HepG2 (cell line): ENCODE data around the gene PALM. TPM values are rescaled to one million over a fixed set of nuclear protein-coding genes. Genes with fewer than 3 reads are reported as not detected.

Source experiments
- BRCA1 ChIP-seq: sonication (generic); formaldehyde crosslinking; IDR thresholded peaks from 2 replicates; pipeline ENCODE4 v1.4.0; 2020; ENCODE audit warnings: missing genetic modification reagents
- HDAC1 ChIP-seq: sonication (generic); formaldehyde crosslinking; IDR thresholded peaks from 2 replicates; pipeline ENCODE4 v1.5.1; 2020; ENCODE audit warnings: mild to moderate bottlenecking, missing genetic modification reagents
- KDM1A ChIP-seq: IDR thresholded peaks from 2 replicates; pipeline ENCODE4 v1.6.1; 2016; ENCODE audit warnings: missing compliant biosample characterization
- KLF13 ChIP-seq: sonication (generic); formaldehyde crosslinking; IDR thresholded peaks from 2 replicates; pipeline ENCODE4 v1.4.0; 2020; ENCODE audit warnings: mild to moderate bottlenecking, missing genetic modification reagents
- MAFK ChIP-seq, 2 experiments: IDR thresholded peaks in 1 of 2; conservative IDR thresholded peaks in 1 of 2; 2 replicates each; pipeline ENCODE4 v1.6.1; 2011; ENCODE audit warnings: improper control_type of control experiment in 2 of 2, low read length in 2 of 2
- NR2F1 ChIP-seq, 2 experiments: fragments of 450-650 bp in 1 of 2; formaldehyde crosslinking in 1 of 2; IDR thresholded peaks; 2 replicates each; pipeline versions ENCODE4 v1.5.0 to v1.6.1; 2016 to 2020; ENCODE audit warnings: mild to moderate bottlenecking in 1 of 2, missing compliant biosample characterization in 1 of 2, missing genetic modification reagents in 1 of 2, moderate library complexity in 1 of 2
- PAWR ChIP-seq: sonication (generic); formaldehyde crosslinking; IDR thresholded peaks from 2 replicates; pipeline ENCODE4 v1.4.0; 2020; ENCODE audit warnings: missing genetic modification reagents, mild to moderate bottlenecking, borderline replicate concordance
- PHF5A ChIP-seq: IDR thresholded peaks from one replicate; pipeline ENCODE4 v1.6.1; 2018; ENCODE audit warnings: low read depth, missing genetic modification reagents; ENCODE audit not compliant: unreplicated experiment
- TBX2 ChIP-seq: sonication (generic); formaldehyde crosslinking; IDR thresholded peaks from 2 replicates; pipeline ENCODE4 v1.5.0; 2020; ENCODE audit warnings: missing genetic modification reagents, mild to moderate bottlenecking, borderline replicate concordance
- ZFP36 ChIP-seq: fragments of 150-350 bp; IDR thresholded peaks from 2 replicates; pipeline ENCODE4 v1.6.1; 2018; ENCODE audit warnings: borderline replicate concordance, low read length, low read depth; ENCODE audit not compliant: partially characterized antibody
- ZNF282 ChIP-seq: fragments of 450-650 bp; IDR thresholded peaks from 2 replicates; pipeline ENCODE4 v1.6.1; 2018; ENCODE audit not compliant: partially characterized antibody
- ZNF562 ChIP-seq: sonication (generic); formaldehyde crosslinking; IDR thresholded peaks from 2 replicates; pipeline ENCODE4 v1.8.0; 2022; ENCODE audit warnings: missing genetic modification reagents, borderline replicate concordance
- polyA plus RNA-seq, 8 experiments: library from polyadenylated mRNA; depleted of rRNA in 3 of 8; stranded (reverse) in 7 of 8; unstranded in 1 of 8; fragments of >200 nt; fragmentation: Illumina TruSeq in 4 of 8; extraction: Trizol in 4 of 8; gene quantifications; 2 replicates each; pipeline versions ENCODE4 v1.2.1 to v1.2.3, GENCODE V29; 2011 to 2016; ENCODE audit warnings: low read depth in 4 of 8, missing spikeins in 1 of 8, mixed read lengths in 1 of 8; ENCODE audit not compliant: insufficient read depth in 1 of 8
- total RNA-seq, 5 experiments: library from RNA; depleted of rRNA; stranded (reverse); fragments of >200 nt; fragmentation: Illumina TruSeq; extraction: Trizol; gene quantifications; 2 replicates each; pipeline ENCODE4 v1.2.3, GENCODE V29; 2016; ENCODE audit warnings: low read depth in 1 of 5
- TF ChIP-seq, protein P1 (sequence below): sonication (generic); formaldehyde crosslinking; IDR thresholded peaks from 2 replicates; pipeline ENCODE4 v1.4.0; 2020; ENCODE audit warnings: missing genetic modification reagents
- TF ChIP-seq, protein P2 (sequence below): IDR thresholded peaks from 2 replicates; pipeline ENCODE4 v1.6.1; 2016
- TF ChIP-seq, protein P3 (sequence below): sonication (generic); formaldehyde crosslinking; IDR thresholded peaks from 2 replicates; pipeline ENCODE4 v1.8.0; 2022; ENCODE audit warnings: low read depth, missing genetic modification reagents
- TF ChIP-seq, protein P4 (sequence below): sonication (generic); formaldehyde crosslinking; IDR thresholded peaks from 2 replicates; pipeline ENCODE4 v1.4.0; 2020; ENCODE audit warnings: missing genetic modification reagents, low read depth, mild to moderate bottlenecking, borderline replicate concordance
- TF ChIP-seq, protein P5 (sequence below): sonication (generic); IDR thresholded peaks from 2 replicates; pipeline ENCODE4 v1.6.1; 2016; ENCODE audit warnings: low read depth, borderline replicate concordance
- TF ChIP-seq, protein P6 (sequence below): sonication (generic); formaldehyde crosslinking; IDR thresholded peaks from 2 replicates; pipeline ENCODE4 v1.9.0; 2021; ENCODE audit warnings: missing genetic modification reagents, borderline replicate concordance

PALM gene
- total and polyA plus RNA-seq, 2 of the 13 experiments (the other 11 are each of a cell fraction or from before 2014, with no cell fraction given) = 4.0 to 9.7 TPM

DNA sequence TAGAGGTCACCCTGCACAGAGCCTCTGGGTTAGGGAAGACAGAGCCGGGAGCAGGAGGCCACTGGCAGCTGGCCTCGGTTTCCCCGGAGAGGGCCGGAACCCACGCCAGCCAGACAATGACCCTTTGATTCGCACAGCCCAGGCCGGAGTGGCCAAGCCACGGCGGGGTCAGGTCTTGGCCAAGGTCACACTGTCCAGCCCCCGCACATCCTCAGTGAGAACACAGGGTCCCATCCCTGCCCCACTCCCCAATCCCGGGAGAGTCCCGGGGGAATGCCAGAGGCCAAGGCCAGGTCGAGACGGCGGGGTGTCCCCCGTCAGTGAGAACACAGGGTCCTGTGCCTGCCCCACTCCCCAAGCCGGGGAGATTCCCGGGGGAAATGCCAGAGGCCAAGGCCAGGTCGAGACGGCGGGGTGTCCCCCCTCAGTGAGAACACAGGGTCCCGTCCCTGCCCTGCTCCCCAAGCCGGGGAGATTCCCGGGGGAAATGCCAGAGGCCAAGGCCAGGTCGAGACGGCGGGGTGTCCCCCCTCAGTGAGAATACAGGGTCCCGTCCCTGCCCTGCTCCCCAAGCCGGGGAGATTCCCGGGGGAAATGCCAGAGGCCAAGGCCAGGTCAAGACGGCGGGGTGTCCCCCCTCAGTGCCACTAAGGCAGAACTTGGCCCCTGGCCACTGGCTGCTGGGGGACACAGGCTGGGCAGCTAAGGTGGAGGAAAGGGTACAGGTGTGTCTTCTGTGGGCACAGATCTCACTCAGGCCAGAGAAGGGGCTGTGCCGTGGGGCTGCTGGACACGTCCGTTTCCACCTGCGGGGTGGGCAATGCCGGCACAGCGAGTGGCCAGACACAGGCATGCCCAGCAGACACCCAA, 34.2 kb upstream of the PALM start (continued):
- TF ChIP-seq KLF13 (no peak), PAWR (no peak), PHF5A (CRISPR knock-in tag) (no peak), MAFK (conservative IDR thresholded peaks at IDR 0.05 in 1 of 2, IDR thresholded peaks at IDR 0.05 in 1 of 2; ENCODE audit: low read length in 2 of 2) (no peak), KDM1A (no peak), ZNF562 (CRISPR knock-in tag) (no peak), NR2F1 (CRISPR knock-in tag; IDR thresholded peaks at IDR 0.05) (peak in 1 of 2 experiments; percentile 24; a peak in 1 of 4 replicates), TBX2 (CRISPR knock-in tag) (no peak; the same call in 1 of the 2 replicates), ZNF282 (no peak), BRCA1 (CRISPR knock-in tag) (no peak), ZFP36 (no peak), HDAC1 (CRISPR knock-in tag) (peak; percentile 33; the same call in 1 of the 2 replicates)
- TF ChIP-seq, protein P1, sequence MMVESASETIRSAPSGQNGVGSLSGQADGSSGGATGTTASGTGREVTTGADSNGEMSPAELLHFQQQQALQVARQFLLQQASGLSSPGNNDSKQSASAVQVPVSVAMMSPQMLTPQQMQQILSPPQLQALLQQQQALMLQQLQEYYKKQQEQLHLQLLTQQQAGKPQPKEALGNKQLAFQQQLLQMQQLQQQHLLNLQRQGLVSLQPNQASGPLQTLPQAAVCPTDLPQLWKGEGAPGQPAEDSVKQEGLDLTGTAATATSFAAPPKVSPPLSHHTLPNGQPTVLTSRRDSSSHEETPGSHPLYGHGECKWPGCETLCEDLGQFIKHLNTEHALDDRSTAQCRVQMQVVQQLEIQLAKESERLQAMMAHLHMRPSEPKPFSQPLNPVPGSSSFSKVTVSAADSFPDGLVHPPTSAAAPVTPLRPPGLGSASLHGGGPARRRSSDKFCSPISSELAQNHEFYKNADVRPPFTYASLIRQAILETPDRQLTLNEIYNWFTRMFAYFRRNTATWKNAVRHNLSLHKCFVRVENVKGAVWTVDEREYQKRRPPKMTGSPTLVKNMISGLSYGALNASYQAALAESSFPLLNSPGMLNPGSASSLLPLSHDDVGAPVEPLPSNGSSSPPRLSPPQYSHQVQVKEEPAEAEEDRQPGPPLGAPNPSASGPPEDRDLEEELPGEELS = no peak
- TF ChIP-seq, protein P2, sequence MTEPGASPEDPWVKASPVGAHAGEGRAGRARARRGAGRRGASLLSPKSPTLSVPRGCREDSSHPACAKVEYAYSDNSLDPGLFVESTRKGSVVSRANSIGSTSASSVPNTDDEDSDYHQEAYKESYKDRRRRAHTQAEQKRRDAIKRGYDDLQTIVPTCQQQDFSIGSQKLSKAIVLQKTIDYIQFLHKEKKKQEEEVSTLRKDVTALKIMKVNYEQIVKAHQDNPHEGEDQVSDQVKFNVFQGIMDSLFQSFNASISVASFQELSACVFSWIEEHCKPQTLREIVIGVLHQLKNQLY (CRISPR knock-in tag) = no peak
- TF ChIP-seq, protein P3, sequence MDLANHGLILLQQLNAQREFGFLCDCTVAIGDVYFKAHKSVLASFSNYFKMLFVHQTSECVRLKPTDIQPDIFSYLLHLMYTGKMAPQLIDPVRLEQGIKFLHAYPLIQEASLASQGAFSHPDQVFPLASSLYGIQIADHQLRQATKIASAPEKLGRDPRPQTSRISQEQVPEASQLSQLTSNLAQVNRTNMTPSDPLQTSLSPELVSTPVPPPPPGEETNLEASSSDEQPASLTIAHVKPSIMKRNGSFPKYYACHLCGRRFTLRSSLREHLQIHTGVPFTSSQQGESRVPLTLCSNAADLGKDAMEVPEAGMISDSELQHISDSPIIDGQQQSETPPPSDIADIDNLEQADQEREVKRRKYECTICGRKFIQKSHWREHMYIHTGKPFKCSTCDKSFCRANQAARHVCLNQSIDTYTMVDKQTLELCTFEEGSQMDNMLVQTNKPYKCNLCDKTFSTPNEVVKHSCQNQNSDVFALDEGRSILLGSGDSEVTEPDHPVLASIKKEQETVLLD (CRISPR knock-in tag) = no peak
- TF ChIP-seq, protein P4, sequence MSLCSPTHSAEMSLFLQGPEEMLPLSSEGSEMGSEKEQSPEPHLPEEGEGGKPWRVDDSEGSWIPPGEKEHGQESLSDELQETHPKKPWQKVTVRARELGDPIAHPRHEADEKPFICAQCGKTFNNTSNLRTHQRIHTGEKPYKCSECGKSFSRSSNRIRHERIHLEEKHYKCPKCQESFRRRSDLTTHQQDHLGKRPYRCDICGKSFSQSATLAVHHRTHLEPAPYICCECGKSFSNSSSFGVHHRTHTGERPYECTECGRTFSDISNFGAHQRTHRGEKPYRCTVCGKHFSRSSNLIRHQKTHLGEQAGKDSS = no peak
- TF ChIP-seq, protein P5, sequence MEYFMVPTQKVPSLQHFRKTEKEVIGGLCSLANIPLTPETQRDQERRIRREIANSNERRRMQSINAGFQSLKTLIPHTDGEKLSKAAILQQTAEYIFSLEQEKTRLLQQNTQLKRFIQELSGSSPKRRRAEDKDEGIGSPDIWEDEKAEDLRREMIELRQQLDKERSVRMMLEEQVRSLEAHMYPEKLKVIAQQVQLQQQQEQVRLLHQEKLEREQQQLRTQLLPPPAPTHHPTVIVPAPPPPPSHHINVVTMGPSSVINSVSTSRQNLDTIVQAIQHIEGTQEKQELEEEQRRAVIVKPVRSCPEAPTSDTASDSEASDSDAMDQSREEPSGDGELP = no peak
- TF ChIP-seq, protein P6, sequence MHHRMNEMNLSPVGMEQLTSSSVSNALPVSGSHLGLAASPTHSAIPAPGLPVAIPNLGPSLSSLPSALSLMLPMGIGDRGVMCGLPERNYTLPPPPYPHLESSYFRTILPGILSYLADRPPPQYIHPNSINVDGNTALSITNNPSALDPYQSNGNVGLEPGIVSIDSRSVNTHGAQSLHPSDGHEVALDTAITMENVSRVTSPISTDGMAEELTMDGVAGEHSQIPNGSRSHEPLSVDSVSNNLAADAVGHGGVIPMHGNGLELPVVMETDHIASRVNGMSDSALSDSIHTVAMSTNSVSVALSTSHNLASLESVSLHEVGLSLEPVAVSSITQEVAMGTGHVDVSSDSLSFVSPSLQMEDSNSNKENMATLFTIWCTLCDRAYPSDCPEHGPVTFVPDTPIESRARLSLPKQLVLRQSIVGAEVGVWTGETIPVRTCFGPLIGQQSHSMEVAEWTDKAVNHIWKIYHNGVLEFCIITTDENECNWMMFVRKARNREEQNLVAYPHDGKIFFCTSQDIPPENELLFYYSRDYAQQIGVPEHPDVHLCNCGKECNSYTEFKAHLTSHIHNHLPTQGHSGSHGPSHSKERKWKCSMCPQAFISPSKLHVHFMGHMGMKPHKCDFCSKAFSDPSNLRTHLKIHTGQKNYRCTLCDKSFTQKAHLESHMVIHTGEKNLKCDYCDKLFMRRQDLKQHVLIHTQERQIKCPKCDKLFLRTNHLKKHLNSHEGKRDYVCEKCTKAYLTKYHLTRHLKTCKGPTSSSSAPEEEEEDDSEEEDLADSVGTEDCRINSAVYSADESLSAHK (CRISPR knock-in tag) = no peak
